Measurements from ENCODE around the gene SGPL1. TPM values are rescaled to one million over a fixed set of nuclear protein-coding genes. Genes with fewer than 3 reads are reported as not detected.

Gene SGPL1
- total and polyA plus RNA-seq, 2 of the 8 experiments (the other 6 are each of a cell fraction or from before 2014, with no cell fraction given): 20.5 to 51.6 TPM

DNA sequence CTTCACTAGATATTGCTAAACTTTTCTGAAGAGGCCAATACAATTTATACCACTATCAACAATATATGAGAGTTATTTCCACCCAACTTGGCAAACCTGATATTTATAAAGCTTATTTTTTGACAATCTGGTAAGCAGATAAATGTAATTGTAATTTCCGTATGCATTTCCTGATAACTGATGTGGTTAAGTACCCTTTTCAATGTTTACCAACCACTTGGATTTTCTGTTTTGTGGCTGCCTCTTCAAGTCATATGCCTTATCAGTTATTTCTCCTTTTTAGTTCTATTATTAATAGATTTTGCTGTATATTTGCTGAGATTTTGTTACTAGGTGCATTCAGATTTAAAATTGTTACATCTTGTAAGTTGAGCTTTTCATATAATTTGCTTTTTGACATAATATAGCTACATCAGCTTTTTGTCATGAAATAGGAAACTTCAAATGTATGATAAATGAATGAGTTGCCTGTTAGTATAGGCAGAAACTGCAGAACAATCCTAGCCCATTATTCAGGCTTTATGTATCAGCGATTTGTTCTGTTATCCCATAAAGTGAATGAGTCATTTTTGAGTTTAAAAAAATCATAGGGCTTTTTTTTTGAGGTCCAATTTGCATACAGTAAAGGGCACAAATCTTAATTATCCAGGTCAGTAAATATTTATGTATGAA, 11.5 kb downstream of the SGPL1 start (continued):
- no peak for TF ChIP-seq SP1 (IDR thresholded peaks at IDR 0.05; ENCODE audit: low read depth, low read length)
- TF ChIP-seq RXRA (IDR thresholded peaks at IDR 0.05; ENCODE audit: insufficient read depth, low read depth, low read length): no peak
- no peak for TF ChIP-seq RBBP5 (IDR thresholded peaks at IDR 0.05; ENCODE audit: borderline replicate concordance, low read depth, low read length)
- TF ChIP-seq POLR2A (IDR thresholded peaks at IDR 0.05; ENCODE audit: control extremely low read depth in 1 of 2, low read depth in 2 of 2, low read length in 2 of 2): no peak
- no peak for TF ChIP-seq KDM4A (IDR thresholded peaks at IDR 0.05; ENCODE audit: low read depth, low read length, severe bottlenecking)
- no peak for TF ChIP-seq SRF (IDR thresholded peaks at IDR 0.05; ENCODE audit: low read depth, low read length)
